ENCODE data around the gene MDM2. TPM values are rescaled to one million over a fixed set of nuclear protein-coding genes. Genes with fewer than 3 reads are reported as not detected.
A peak's percentile ranks its signal among the peaks of the same experiment; 100 is the strongest.

MDM2 gene
- total RNA-seq, 1 experiment from 2014 or later = 86.4 TPM

GRCh38 chr12:68821357-68822188 lies 13.6 kb downstream of the MDM2 start:
- no peak overlapping the region for H3K4me3 ChIP-seq (ENCODE audit: low read length)
- H4K20me1 ChIP-seq (ENCODE audit: low read length) = no peaks in the 10 kb centered on the region
- DNase-seq (no peak), ATAC-seq (peak; percentile 63)
- no peaks in the 10 kb centered on the region for H3F3A ChIP-seq (ENCODE audit: low read length, unreplicated experiment)
- no peak overlapping the region for H3K4me2 ChIP-seq (ENCODE audit: low read length)
- H3K4me1 ChIP-seq (ENCODE audit: insufficient read depth, low read length) = peaks cover under 1% of the 10 kb centered on the region
- TF ChIP-seq EZH2 (IDR thresholded peaks at IDR 0.05; ENCODE audit: low read length, unreplicated experiment) (no peak), EZH2phosphoT487 (IDR thresholded peaks at IDR 0.05; ENCODE audit: borderline replicate concordance, low read length) (no peak), CTCF (conservative IDR thresholded peaks at IDR 0.05; ENCODE audit: low read depth, low read length) (no peak)
- POLR2A ChIA-PET (ENCODE audit: unreplicated experiment) = interaction anchor here (0.6 kb wide), 1 partner anchor 13 kb away, joined by 3 read pairs; no protein-coding TSS in a partner anchor
- BruUV-seq (replicated peaks) = no TSS peak
- no peak overlapping the region for H3K27ac ChIP-seq (ENCODE audit: low read length)
- CTCF ChIA-PET = no interaction called here
- no peaks in the 10 kb centered on the region; the same call in 1 of the 2 replicates for H3K79me2 ChIP-seq (ENCODE audit: low read length)
- H2AFZ ChIP-seq (ENCODE audit: low read length) = no peak overlapping the region
- intact Hi-C loops (cut with micrococcal nuclease) = loop anchor here (5.0 kb wide), 1 partner anchor 74 kb away; the partner anchor contains the start of gene SLC35E3
- H3K9me2 ChIP-seq (replicated peaks; ENCODE audit: low read length) = no peaks in the 10 kb centered on the region
- H3K9ac ChIP-seq (ENCODE audit: low read length) = no peak overlapping the region
- H3K36me3 ChIP-seq (ENCODE audit: low read depth, low read length) = peaks cover 63% of the 10 kb centered on the region
- H3K9me3 ChIP-seq (ENCODE audit: low read length) = no peaks in the 10 kb centered on the region
- no peaks in the 10 kb centered on the region for H3K27me3 ChIP-seq (ENCODE audit: low read length)

GRCh38 chr12:68823696-68824095 lies 15.7 kb downstream of the MDM2 start:
- H3K79me2 ChIP-seq (ENCODE audit: low read length) = no peaks in the 10 kb centered on the region; the same call in 1 of the 2 replicates
- H3K9me3 ChIP-seq (ENCODE audit: low read length) = no peaks in the 10 kb centered on the region
- ChIA-PET CTCF (no interaction called here), POLR2A (ENCODE audit: unreplicated experiment) (no interaction called here)
- peaks cover 12% of the 10 kb centered on the region for H3K4me1 ChIP-seq (ENCODE audit: insufficient read depth, low read length)
- no peak for ATAC-seq
- H3K27me3 ChIP-seq (ENCODE audit: low read length) = no peaks in the 10 kb centered on the region
- H4K20me1 ChIP-seq (ENCODE audit: low read length) = no peaks in the 10 kb centered on the region
- no peak overlapping the region for H2AFZ ChIP-seq (ENCODE audit: low read length)
- peaks cover 61% of the 10 kb centered on the region for H3K36me3 ChIP-seq (ENCODE audit: low read depth, low read length)
- no peaks in the 10 kb centered on the region for H3K9me2 ChIP-seq (replicated peaks; ENCODE audit: low read length)
- no peaks in the 10 kb centered on the region for H3F3A ChIP-seq (ENCODE audit: low read length, unreplicated experiment)
- no peak overlapping the region for H3K4me3 ChIP-seq (ENCODE audit: low read length)
- H3K9ac ChIP-seq (ENCODE audit: low read length) = no peak overlapping the region
- TF ChIP-seq CTCF (conservative IDR thresholded peaks at IDR 0.05; ENCODE audit: low read depth, low read length) (no peak), EZH2phosphoT487 (IDR thresholded peaks at IDR 0.05; ENCODE audit: borderline replicate concordance, low read length) (no peak), EZH2 (IDR thresholded peaks at IDR 0.05; ENCODE audit: low read length, unreplicated experiment) (no peak)
- no peak overlapping the region for H3K27ac ChIP-seq (ENCODE audit: low read length)
- H3K4me2 ChIP-seq (ENCODE audit: low read length) = no peak overlapping the region
- no TSS peak for BruUV-seq (replicated peaks)
- intact Hi-C loops (cut with micrococcal nuclease) = loop anchor here (5.0 kb wide), 1 partner anchor 76 kb away; the partner anchor contains the start of gene SLC35E3
- no peak for DNase-seq

GRCh38 chr12:68824131-68824530 lies 16.2 kb downstream of the MDM2 start:
- Histone ChIP-seq H3K9ac (ENCODE audit: low read length) (no peak overlapping the region), H4K20me1 (ENCODE audit: low read length) (no peaks in the 10 kb centered on the region), H3K4me2 (ENCODE audit: low read length) (no peak overlapping the region), H3F3A (ENCODE audit: low read length, unreplicated experiment) (no peaks in the 10 kb centered on the region), H3K4me1 (ENCODE audit: insufficient read depth, low read length) (peaks cover 12% of the 10 kb centered on the region), H3K9me3 (ENCODE audit: low read length) (no peaks in the 10 kb centered on the region), H3K9me2 (replicated peaks; ENCODE audit: low read length) (no peaks in the 10 kb centered on the region), H3K79me2 (ENCODE audit: low read length) (no peaks in the 10 kb centered on the region; the same call in 1 of the 2 replicates), H3K4me3 (ENCODE audit: low read length) (no peak overlapping the region), H3K27ac (ENCODE audit: low read length) (no peak overlapping the region), H3K36me3 (ENCODE audit: low read depth, low read length) (peaks cover 61% of the 10 kb centered on the region), H3K27me3 (ENCODE audit: low read length) (no peaks in the 10 kb centered on the region), H2AFZ (ENCODE audit: low read length) (no peak overlapping the region)
- no peak for TF ChIP-seq CTCF (conservative IDR thresholded peaks at IDR 0.05; ENCODE audit: low read depth, low read length)
- no peak for TF ChIP-seq EZH2 (IDR thresholded peaks at IDR 0.05; ENCODE audit: low read length, unreplicated experiment)
- TF ChIP-seq EZH2phosphoT487 (IDR thresholded peaks at IDR 0.05; ENCODE audit: borderline replicate concordance, low read length) = no peak
- intact Hi-C loops (cut with micrococcal nuclease) = loop anchor here (5.0 kb wide), 1 partner anchor 77 kb away; the partner anchor contains the start of gene SLC35E3
- ChIA-PET CTCF (no interaction called here), POLR2A (ENCODE audit: unreplicated experiment) (no interaction called here)
- DNase-seq (no peak), ATAC-seq (no peak)
- BruUV-seq (replicated peaks) = no TSS peak

Measured in PC-3 (cell line).